Upper lobe of right lung (tissue), 1 donor: ENCODE data around the gene FIGN. TPM values are rescaled to one million over a fixed set of nuclear protein-coding genes. Genes with fewer than 3 reads are reported as not detected.

Experiments
- ATAC-seq: fragments of 200-7000 bp; cut with Tn5 transposase; one replicate; pipeline ENCODE4 v1.9.1; 2020; ENCODE audit warnings: mild to moderate bottlenecking, moderate library complexity
- DNase-seq: peaks from one replicate; pipeline ENCODE4 v3.0.0-alpha.2; 2020
- H3K27ac ChIP-seq: fragments of 200-600 bp; one replicate; pipeline ENCODE4 v1.8.0; 2022
- H3K27me3 ChIP-seq: fragments of 200-600 bp; one replicate; pipeline ENCODE4 v1.8.0; 2022; ENCODE audit warnings: mild to moderate bottlenecking
- H3K36me3 ChIP-seq: fragments of 200-600 bp; one replicate; pipeline ENCODE4 v1.8.0; 2022
- H3K4me1 ChIP-seq: fragments of 200-600 bp; one replicate; pipeline ENCODE4 v1.8.0; 2022
- H3K4me3 ChIP-seq: fragments of 200-600 bp; one replicate; pipeline ENCODE4 v1.8.0; 2022; ENCODE audit warnings: mild to moderate bottlenecking
- H3K9me3 ChIP-seq: fragments of 200-600 bp; one replicate; pipeline ENCODE4 v1.8.0; 2022
- CTCF ChIP-seq: fragments of 200-600 bp; IDR thresholded peaks from one replicate; pipeline ENCODE4 v1.8.0; 2022; ENCODE audit warnings: antibody characterized with exemption
- intact Hi-C: fragments of 100-400 bp; cut with DNase I; formaldehyde crosslinking; loops from one replicate; pipeline ENCODE4 v1.11.0; 2022
- total RNA-seq: library from RNA; stranded (reverse); fragmentation: NEBNext Ultra II Directional; extraction: Animal tissue kit (Norgen Biotek cat#: 25700); gene quantifications from one replicate; pipeline ENCODE4 v1.2.1, GENCODE V29; 2021
- donor health status: DM: no; HTN: yes; CAD: no; lungs with severe emphysema.

FIGN gene
- total RNA-seq, 1 donor from 2014 or later: 6.5 TPM

- Histone ChIP-seq H3K27ac (no peak overlapping the region), H3K27me3 (no peaks in the 10 kb centered on the region), H3K4me1 (no peaks in the 10 kb centered on the region), H3K9me3 (no peaks in the 10 kb centered on the region), H3K36me3 (no peaks in the 10 kb centered on the region), H3K4me3 (no peak overlapping the region)
- intact Hi-C loops: no loop called here
- DNase-seq: no peak
- TF ChIP-seq CTCF: no peak
- ATAC-seq: no peak
These were observed 141.8 kb downstream of the FIGN start for GRCh38 chr2:163593982-163594381.

- H3K27ac ChIP-seq: no peak overlapping the region
- H3K9me3 ChIP-seq: no peaks in the 10 kb centered on the region
- H3K4me3 ChIP-seq: no peak overlapping the region
- H3K4me1 ChIP-seq: no peaks in the 10 kb centered on the region
- intact Hi-C loops: no loop called here
- no peak for TF ChIP-seq CTCF
- no peaks in the 10 kb centered on the region for H3K27me3 ChIP-seq
- no peak for ATAC-seq
- no peak for DNase-seq
- no peaks in the 10 kb centered on the region for H3K36me3 ChIP-seq
These were observed 142.7 kb downstream of the FIGN start for GRCh38 chr2:163592954-163593622.

GRCh38 chr2:163591461-163591860 lies 144.3 kb downstream of the FIGN start:
- H3K27ac ChIP-seq: no peak overlapping the region
- intact Hi-C loops: no loop called here
- no peak overlapping the region for H3K4me3 ChIP-seq
- H3K27me3 ChIP-seq: no peaks in the 10 kb centered on the region
- no peaks in the 10 kb centered on the region for H3K9me3 ChIP-seq
- H3K4me1 ChIP-seq: no peaks in the 10 kb centered on the region
- no peak for TF ChIP-seq CTCF
- ATAC-seq: no peak
- no peaks in the 10 kb centered on the region for H3K36me3 ChIP-seq
- no peak for DNase-seq

GRCh38 chr2:163580757-163581156 lies 155.1 kb downstream of the FIGN start:
- H3K36me3 ChIP-seq: no peaks in the 10 kb centered on the region
- no peaks in the 10 kb centered on the region for H3K9me3 ChIP-seq
- H3K27me3 ChIP-seq: no peaks in the 10 kb centered on the region
- TF ChIP-seq CTCF: no peak
- H3K4me3 ChIP-seq: no peak overlapping the region
- no peak for ATAC-seq
- no peak for DNase-seq
- H3K27ac ChIP-seq: no peak overlapping the region
- H3K4me1 ChIP-seq: no peaks in the 10 kb centered on the region
- intact Hi-C loops: no loop called here

- H3K27ac ChIP-seq: no peak overlapping the region
- H3K27me3 ChIP-seq: no peaks in the 10 kb centered on the region
- no peak for ATAC-seq
- intact Hi-C loops: no loop called here
- no peaks in the 10 kb centered on the region for H3K9me3 ChIP-seq
- DNase-seq: no peak
- H3K4me3 ChIP-seq: no peak overlapping the region
- no peaks in the 10 kb centered on the region for H3K4me1 ChIP-seq
- TF ChIP-seq CTCF: no peak
- no peaks in the 10 kb centered on the region for H3K36me3 ChIP-seq
These were observed 161.5 kb downstream of the FIGN start for GRCh38 chr2:163574309-163574708.

- DNase-seq (no peak), ATAC-seq (no peak)
- TF ChIP-seq CTCF: no peak
- H3K36me3 ChIP-seq: no peaks in the 10 kb centered on the region
- no peaks in the 10 kb centered on the region for H3K4me1 ChIP-seq
- H3K27me3 ChIP-seq: no peaks in the 10 kb centered on the region
- H3K27ac ChIP-seq: no peak overlapping the region
- intact Hi-C loops: no loop called here
- no peak overlapping the region for H3K4me3 ChIP-seq
- H3K9me3 ChIP-seq: no peaks in the 10 kb centered on the region
These were observed 162.2 kb downstream of the FIGN start for GRCh38 chr2:163573652-163574051.
